Adipocyte (in vitro differentiated cells): ENCODE results near the gene TUBGCP3.

ENCODE experiments used
- DNase-seq: peaks from one replicate; pipeline ENCODE4 v3.0.0-alpha.2; 2015; ENCODE audit warnings: low read depth
- H3K27me3 ChIP-seq: replicated peaks from 2 replicates; pipeline ENCODE4 v1.7.0; 2013; ENCODE audit warnings: mild to moderate bottlenecking, low read length, moderate library complexity; ENCODE audit not compliant: control insufficient read depth, insufficient read depth
- H3K36me3 ChIP-seq: 2 replicates; pipeline ENCODE4 v1.7.0; 2013; ENCODE audit warnings: low read length, mild to moderate bottlenecking, moderate library complexity; ENCODE audit not compliant: control insufficient read depth, insufficient read depth, severe bottlenecking
- H3K4me1 ChIP-seq: 2 replicates; pipeline ENCODE4 v1.7.0; 2013; ENCODE audit warnings: mild to moderate bottlenecking, low read length, moderate library complexity; ENCODE audit not compliant: control insufficient read depth, insufficient read depth
- H3K4me3 ChIP-seq: 2 replicates; pipeline ENCODE4 v1.7.0; 2013; ENCODE audit warnings: mild to moderate bottlenecking, low read length, moderate library complexity
- H3K9ac ChIP-seq: 2 replicates; pipeline ENCODE4 v1.7.0; 2013; ENCODE audit warnings: mild to moderate bottlenecking, low read length, moderate library complexity
- H3K9me3 ChIP-seq: 2 replicates; pipeline ENCODE4 v1.7.0; 2013; ENCODE audit warnings: mild to moderate bottlenecking, low read length, moderate library complexity; ENCODE audit not compliant: control insufficient read depth

Gene TUBGCP3

DNA sequence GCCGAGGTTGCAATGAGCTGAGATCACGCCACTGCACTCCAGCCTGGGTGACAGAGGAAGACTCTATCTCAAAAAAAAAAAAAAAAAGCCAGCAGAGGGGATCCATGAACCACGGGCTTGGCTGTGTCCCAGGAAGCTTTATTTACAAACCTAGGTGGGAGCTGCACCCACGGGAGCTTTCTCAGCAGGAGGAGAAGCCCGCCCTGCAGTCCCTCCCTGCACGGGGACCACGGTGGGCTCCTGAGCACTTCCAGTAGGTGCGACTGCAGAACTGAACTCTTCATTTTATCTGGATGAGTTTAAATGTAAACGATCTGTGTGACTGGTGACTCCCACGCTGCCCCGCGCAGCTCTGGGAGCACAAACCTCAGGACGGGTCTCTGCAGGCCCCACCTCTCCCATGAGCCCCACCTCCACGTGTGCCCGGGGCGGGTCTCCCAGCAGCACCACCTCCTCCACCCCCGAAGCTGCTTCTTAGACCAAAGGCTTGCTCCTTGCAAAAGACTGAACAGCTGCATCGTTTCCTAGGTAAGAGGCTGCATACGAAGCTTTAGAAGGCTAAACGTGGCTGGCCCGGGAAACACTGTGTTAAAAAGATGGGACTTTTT is 145.4 kb downstream of the TUBGCP3 start:
- H3K9ac ChIP-seq: no peak overlapping the region
- H3K4me3 ChIP-seq: no peak overlapping the region
- peaks cover 12% of the 10 kb centered on the region for H3K9me3 ChIP-seq
- peaks cover 42% of the 10 kb centered on the region for H3K27me3 ChIP-seq
- H3K4me1 ChIP-seq: no peaks in the 10 kb centered on the region
- DNase-seq: no peak
- H3K36me3 ChIP-seq: no peaks in the 10 kb centered on the region

GRCh38 chr13:112441779-112442310 is 146.1 kb downstream of the TUBGCP3 start:
- peaks cover 12% of the 10 kb centered on the region for H3K9me3 ChIP-seq
- no peak overlapping the region for H3K4me3 ChIP-seq
- peaks cover 36% of the 10 kb centered on the region for H3K27me3 ChIP-seq
- no peaks in the 10 kb centered on the region for H3K4me1 ChIP-seq
- no peaks in the 10 kb centered on the region for H3K36me3 ChIP-seq
- DNase-seq: no peak
- no peak overlapping the region for H3K9ac ChIP-seq

DNA sequence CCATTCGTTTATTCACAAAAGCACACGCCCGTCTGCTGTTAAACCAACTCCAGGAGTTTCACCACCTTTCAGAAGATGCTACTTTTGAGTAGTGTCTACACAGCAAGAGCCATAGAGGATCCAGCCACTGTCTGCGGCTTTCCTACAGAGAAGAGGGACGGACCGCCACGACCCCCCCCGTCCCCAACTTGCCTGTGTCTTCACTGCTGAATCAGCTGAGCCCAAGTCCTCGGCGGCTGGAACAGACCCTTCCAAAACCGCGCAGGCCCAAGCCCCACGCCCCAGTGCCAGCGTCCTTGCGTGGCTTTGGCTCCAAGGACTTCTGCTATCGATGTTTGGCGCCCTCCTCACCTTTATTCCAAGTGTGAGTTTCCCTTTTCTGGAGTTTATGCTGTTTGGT is 146.7 kb downstream of the TUBGCP3 start:
- H3K27me3 ChIP-seq: peaks cover 36% of the 10 kb centered on the region
- H3K9me3 ChIP-seq: peaks cover 12% of the 10 kb centered on the region
- DNase-seq: no peak
- H3K36me3 ChIP-seq: no peaks in the 10 kb centered on the region
- no peak overlapping the region for H3K4me3 ChIP-seq
- H3K9ac ChIP-seq: no peak overlapping the region
- H3K4me1 ChIP-seq: no peaks in the 10 kb centered on the region

- Histone ChIP-seq H3K4me1 (no peaks in the 10 kb centered on the region), H3K27me3 (peaks cover 15% of the 10 kb centered on the region), H3K9ac (no peak overlapping the region), H3K4me3 (no peak overlapping the region), H3K36me3 (no peaks in the 10 kb centered on the region), H3K9me3 (peaks cover 12% of the 10 kb centered on the region)
- DNase-seq: no peak
Measured at GRCh38 chr13:112438515-112438914, 149.4 kb downstream of the TUBGCP3 start.

DNA sequence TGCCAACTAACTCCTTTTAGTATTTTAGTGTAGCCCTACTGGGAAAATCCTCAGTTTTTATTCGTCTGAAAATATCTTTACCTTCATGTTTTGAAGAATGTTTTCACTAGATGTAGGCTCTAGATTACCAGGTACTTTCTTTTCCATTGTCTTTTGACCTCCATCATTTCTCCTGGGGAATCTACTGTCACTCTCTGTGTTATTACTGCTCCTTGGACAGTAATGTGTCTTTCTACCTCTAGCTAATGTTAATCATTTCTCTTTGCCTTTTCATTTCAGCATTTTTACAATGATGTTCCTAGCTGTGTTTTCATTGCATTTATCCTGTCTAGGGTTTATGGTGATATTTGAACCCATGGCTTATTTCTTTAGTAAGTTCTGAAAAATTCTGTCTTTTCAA is 149.9 kb downstream of the TUBGCP3 start:
- Histone ChIP-seq H3K4me1 (no peaks in the 10 kb centered on the region), H3K27me3 (peaks cover 11% of the 10 kb centered on the region), H3K36me3 (no peaks in the 10 kb centered on the region), H3K9me3 (peaks cover 12% of the 10 kb centered on the region), H3K9ac (no peak overlapping the region), H3K4me3 (no peak overlapping the region)
- no peak for DNase-seq

DNA sequence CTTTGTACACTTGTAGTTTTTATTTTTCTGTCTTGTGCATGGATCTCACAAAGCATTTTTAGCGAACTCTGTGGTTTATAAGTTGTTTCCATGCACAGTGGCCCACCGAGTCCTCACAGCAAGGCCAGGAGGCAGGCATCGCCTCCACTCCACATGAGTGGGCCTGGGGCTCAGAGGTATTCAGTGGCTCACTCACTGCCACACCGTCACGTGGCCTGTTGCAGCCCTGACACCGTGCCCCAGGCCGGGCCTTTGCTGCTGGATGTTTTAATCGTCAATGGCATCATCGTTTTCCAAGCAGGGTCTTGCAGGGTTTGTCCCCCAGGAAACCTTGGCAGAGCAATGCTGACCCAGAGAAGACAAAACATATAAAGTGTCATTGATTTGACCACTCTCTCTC is 152.0 kb downstream of the TUBGCP3 start:
- no peak overlapping the region for H3K4me3 ChIP-seq
- no peak overlapping the region for H3K9ac ChIP-seq
- peaks cover 12% of the 10 kb centered on the region for H3K9me3 ChIP-seq
- no peak for DNase-seq
- no peaks in the 10 kb centered on the region for H3K27me3 ChIP-seq
- H3K4me1 ChIP-seq: no peaks in the 10 kb centered on the region
- H3K36me3 ChIP-seq: no peaks in the 10 kb centered on the region
